Cardiac fibroblast (primary cell): ENCODE results near the gene LAMB1.
"Not testable (repeated sequence)": the region's sequence is repeated elsewhere in the genome, so short reads cannot be mapped to it uniquely, and the experiment has no call there.

Source experiments
- DNase-seq, 2 donors: peaks; one replicate each; pipeline versions ENCODE4 v3.0.0 to v3.0.0-alpha.2; 2010; ENCODE audit warnings: low read depth in 2 of 2
- H3K4me3 ChIP-seq, 2 donors: replicated peaks in 1 of 2; 1 replicate in 1 of 2; 2 replicates in 1 of 2; pipeline ENCODE4 v1.5.1; 2011; ENCODE audit warnings: low read depth in 2 of 2, low read length in 2 of 2, mild to moderate bottlenecking in 2 of 2, moderate library complexity in 1 of 2
- CTCF ChIP-seq: IDR thresholded peaks from one replicate; pipeline ENCODE4 v1.5.1; 2011; ENCODE audit warnings: low read depth, mild to moderate bottlenecking, low read length, inconsistent platforms

Gene LAMB1

GRCh38 chr7:107957436-107957835, 45.5 kb downstream of the LAMB1 start:
- DNase-seq: peak in 1 of 2 donors; percentile 68
- H3K4me3 ChIP-seq: no peak overlapping the region
- TF ChIP-seq CTCF: no peak

- not testable (repeated sequence) for DNase-seq, H3K4me3 ChIP-seq
Observed at GRCh38 chr7:107956950-107957349, 46.0 kb downstream of the LAMB1 start.

- no peak for DNase-seq
- no peak for TF ChIP-seq CTCF
- no peak overlapping the region for H3K4me3 ChIP-seq
Observed at GRCh38 chr7:107955394-107955793, 47.6 kb downstream of the LAMB1 start.

GRCh38 chr7:107953924-107954303, 49.0 kb downstream of the LAMB1 start:
- no peak for DNase-seq
- TF ChIP-seq CTCF: no peak
- no peak overlapping the region for H3K4me3 ChIP-seq

GRCh38 chr7:107953265-107953923, 49.6 kb downstream of the LAMB1 start:
- H3K4me3 ChIP-seq: no peak overlapping the region
- TF ChIP-seq CTCF: no peak
- DNase-seq: no peak

- no peak for DNase-seq
- H3K4me3 ChIP-seq: no peak overlapping the region
Observed at GRCh38 chr7:107951896-107952295, 51.1 kb downstream of the LAMB1 start.

More at GRCh38 chr7:107951896-107952295, 51.1 kb downstream of the LAMB1 start:
- no peak for TF ChIP-seq CTCF
